WTC11 (cell line): ENCODE data around the gene CA5B. TPM values are rescaled to one million over a fixed set of nuclear protein-coding genes. Genes with fewer than 3 reads are reported as not detected.

Experiments used
- ATAC-seq: fragments of 200-7000 bp; cut with Tn5 transposase; 2 replicates; pipeline ENCODE4 v1.10.0; 2021; ENCODE audit warnings: mild to moderate bottlenecking, moderate library complexity
- CTCF ChIA-PET: fragments of 300-600 bp; sonication (Branson Sonifier 250); formaldehyde crosslinking; loops from one replicate; lab custom pipeline; 2021; ENCODE audit warnings: antibody characterized with exemption; lab: Charles Lee
- POLR2A ChIA-PET: fragments of 350-600 bp; sonication (Branson Sonifier 250); formaldehyde crosslinking; loops from one replicate; lab custom pipeline; 2021; ENCODE audit warnings: antibody characterized with exemption; lab: Charles Lee
- DNase-seq: peaks from one replicate; pipeline ENCODE4 v3.0.0; 2021; ENCODE audit warnings: low spot score
- H3K27ac Mint-ChIP-seq: 2 replicates; pipeline ENCODE4 v1.8.0; 2021; ENCODE audit warnings: mixed read lengths
- H3K27me3 Mint-ChIP-seq: 2 replicates; pipeline ENCODE4 v1.8.0; 2021; ENCODE audit warnings: low read depth, mild to moderate bottlenecking, moderate library complexity, mixed read lengths
- H3K36me3 Mint-ChIP-seq: 2 replicates; pipeline ENCODE4 v1.8.0; 2021; ENCODE audit warnings: mixed read lengths
- H3K4me1 Mint-ChIP-seq: 2 replicates; pipeline ENCODE4 v1.8.0; 2022; ENCODE audit warnings: mixed read lengths
- H3K4me3 Mint-ChIP-seq: 2 replicates; pipeline ENCODE4 v1.8.0; 2021; ENCODE audit warnings: mild to moderate bottlenecking, moderate library complexity, mixed read lengths
- H3K9me3 Mint-ChIP-seq: 2 replicates; pipeline ENCODE4 v1.8.0; 2021; ENCODE audit warnings: mixed read lengths
- ATF1 ChIP-seq: sonication (generic); formaldehyde crosslinking; IDR thresholded peaks from 2 replicates; pipeline ENCODE4 v1.8.1; 2023; ENCODE audit warnings: mild to moderate bottlenecking, moderate library complexity, missing genetic modification reagents
- ATF2 ChIP-seq: sonication (generic); formaldehyde crosslinking; IDR thresholded peaks from 2 replicates; pipeline ENCODE4 v1.8.1; 2022; ENCODE audit warnings: low read depth, missing genetic modification reagents, borderline replicate concordance
- CBFB ChIP-seq: sonication (generic); formaldehyde crosslinking; IDR thresholded peaks from 2 replicates; pipeline ENCODE4 v1.8.1; 2022; ENCODE audit warnings: mild to moderate bottlenecking, low read depth, missing genetic modification reagents
- CTCF ChIP-seq: fragments of 200-600 bp; IDR thresholded peaks from 2 replicates; pipeline ENCODE4 v1.8.0; 2022; ENCODE audit warnings: antibody characterized with exemption
- E2F5 ChIP-seq: sonication (generic); formaldehyde crosslinking; IDR thresholded peaks from 2 replicates; pipeline ENCODE4 v1.8.1; 2022; ENCODE audit warnings: mild to moderate bottlenecking, moderate library complexity, missing genetic modification reagents
- FOXP1 ChIP-seq: sonication (generic); formaldehyde crosslinking; IDR thresholded peaks from 2 replicates; pipeline ENCODE4 v1.8.0; 2022; ENCODE audit warnings: missing genetic modification reagents, mild to moderate bottlenecking, moderate library complexity, borderline replicate concordance
- HMGXB4 ChIP-seq: sonication (generic); formaldehyde crosslinking; IDR thresholded peaks from 2 replicates; pipeline ENCODE4 v1.8.1; 2023; ENCODE audit warnings: mild to moderate bottlenecking, moderate library complexity, missing genetic modification reagents
- JAZF1 ChIP-seq: fragments of 250-450 bp; sonication (Bioruptor Pico); IDR thresholded peaks from 2 replicates; pipeline ENCODE4 v1.9.0; 2021; ENCODE audit warnings: moderate library complexity, mild to moderate bottlenecking, inconsistent platforms
- JUN ChIP-seq: sonication (generic); formaldehyde crosslinking; IDR thresholded peaks from 2 replicates; pipeline ENCODE4 v1.8.0; 2023; ENCODE audit warnings: mild to moderate bottlenecking, missing genetic modification reagents
- KAT7 ChIP-seq: sonication (generic); formaldehyde crosslinking; IDR thresholded peaks from 2 replicates; pipeline ENCODE4 v1.8.1; 2023; ENCODE audit warnings: missing genetic modification reagents, mild to moderate bottlenecking, borderline replicate concordance
- MLX ChIP-seq: sonication (generic); formaldehyde crosslinking; IDR thresholded peaks from 2 replicates; pipeline ENCODE4 v1.8.1; 2023; ENCODE audit warnings: mild to moderate bottlenecking, missing genetic modification reagents, moderate library complexity
- MXD4 ChIP-seq: fragments of 250-450 bp; sonication (Bioruptor Pico); IDR thresholded peaks from 2 replicates; pipeline ENCODE4 v1.8.0; 2021; ENCODE audit warnings: mild to moderate bottlenecking, moderate library complexity, borderline replicate concordance
- NFYB ChIP-seq: sonication (generic); formaldehyde crosslinking; conservative IDR thresholded peaks from 2 replicates; pipeline ENCODE4 v1.8.0; 2022; ENCODE audit warnings: low read depth, missing genetic modification reagents
- PREB ChIP-seq: sonication (generic); formaldehyde crosslinking; IDR thresholded peaks from 2 replicates; pipeline ENCODE4 v1.8.1; 2022; ENCODE audit warnings: mild to moderate bottlenecking, missing genetic modification reagents, moderate library complexity, borderline replicate concordance
- TCF7 ChIP-seq: sonication (generic); formaldehyde crosslinking; IDR thresholded peaks from 2 replicates; pipeline ENCODE4 v1.8.0; 2022; ENCODE audit warnings: mild to moderate bottlenecking, low read depth, missing genetic modification reagents, moderate library complexity
- TEAD1 ChIP-seq: sonication (generic); formaldehyde crosslinking; IDR thresholded peaks from 2 replicates; pipeline ENCODE4 v1.8.0; 2022; ENCODE audit warnings: mild to moderate bottlenecking, missing genetic modification reagents
- USF1 ChIP-seq: sonication (generic); formaldehyde crosslinking; IDR thresholded peaks from 2 replicates; pipeline ENCODE4 v1.8.0; 2022; ENCODE audit warnings: mild to moderate bottlenecking, missing genetic modification reagents
- USF2 ChIP-seq: sonication (generic); formaldehyde crosslinking; IDR thresholded peaks from 2 replicates; pipeline ENCODE4 v1.8.1; 2023; ENCODE audit warnings: mild to moderate bottlenecking, missing genetic modification reagents, moderate library complexity
- ZBTB21 ChIP-seq: sonication (generic); formaldehyde crosslinking; IDR thresholded peaks from 2 replicates; pipeline ENCODE4 v1.8.1; 2023; ENCODE audit warnings: mild to moderate bottlenecking, missing genetic modification reagents, borderline replicate concordance
- ZNF138 ChIP-seq: sonication (generic); formaldehyde crosslinking; conservative IDR thresholded peaks from 2 replicates; pipeline ENCODE4 v1.8.1; 2022; ENCODE audit warnings: mild to moderate bottlenecking, moderate library complexity, missing genetic modification reagents
- ZNF232 ChIP-seq: sonication (generic); formaldehyde crosslinking; IDR thresholded peaks from 2 replicates; pipeline ENCODE4 v1.8.0; 2022; ENCODE audit warnings: mild to moderate bottlenecking, missing genetic modification reagents
- ZNF317 ChIP-seq: sonication (generic); formaldehyde crosslinking; IDR thresholded peaks from 2 replicates; pipeline ENCODE4 v1.8.1; 2023; ENCODE audit warnings: low read depth, mild to moderate bottlenecking, moderate library complexity, missing genetic modification reagents, borderline replicate concordance
- ZNF671 ChIP-seq: fragments of 250-450 bp; sonication (Bioruptor Pico); IDR thresholded peaks from 2 replicates; pipeline ENCODE4 v1.8.0; 2021; ENCODE audit warnings: mild to moderate bottlenecking
- total RNA-seq: library from RNA; stranded (reverse); gene quantifications from 3 replicates; pipeline ENCODE4 v1.2.3, GENCODE V29; 2021

Gene CA5B
- total RNA-seq, 1 experiment from 2014 or later: 9.0 TPM

GRCh38 chrX:15816886-15817285 lies 78.8 kb downstream of the CA5B start (continued):
- no peak for TF ChIP-seq TEAD1 (CRISPR knock-in tag)

GRCh38 chrX:15820106-15821073 lies 82.3 kb downstream of the CA5B start:
- Mint-ChIP-seq H3K27me3 (no peaks in the 10 kb centered on the region), H3K4me3 (no peak overlapping the region), H3K9me3 (no peaks in the 10 kb centered on the region), H3K36me3 (peaks cover 28% of the 10 kb centered on the region), H3K4me1 (peaks cover 21% of the 10 kb centered on the region), H3K27ac (peak overlapping the region; percentile 80)
- POLR2A ChIA-PET: interaction anchor here (0.6 kb wide), 1 partner anchor 1179 kb away, joined by 3 read pairs; no protein-coding TSS in a partner anchor
- no peak for ATAC-seq
- CTCF ChIA-PET: no interaction called here
- DNase-seq: no peak
- TF ChIP-seq JAZF1: no peak
- no peak for TF ChIP-seq ZNF232 (CRISPR knock-in tag)
- TF ChIP-seq JUN (CRISPR knock-in tag): no peak
- TF ChIP-seq MXD4: no peak
- TF ChIP-seq ATF1 (CRISPR knock-in tag): no peak
- no peak for TF ChIP-seq ZNF138
- TF ChIP-seq FOXP1 (CRISPR knock-in tag): no peak
- TF ChIP-seq ATF2 (CRISPR knock-in tag): no peak
- TF ChIP-seq HMGXB4 (CRISPR knock-in tag): no peak
- TF ChIP-seq ZNF317 (CRISPR knock-in tag): no peak
- TF ChIP-seq ZBTB21: no peak

- Mint-ChIP-seq H3K27ac (peak overlapping the region; percentile 61), H3K36me3 (peaks cover 29% of the 10 kb centered on the region), H3K4me3 (no peak overlapping the region)
- TF ChIP-seq KAT7 (CRISPR knock-in tag) (no peak), PREB (no peak), USF2 (no peak), CBFB (CRISPR knock-in tag) (no peak), TCF7 (no peak), USF1 (no peak), MLX (no peak), ZNF671 (CRISPR knock-in tag) (no peak), CTCF (no peak), E2F5 (CRISPR knock-in tag) (no peak), NFYB (CRISPR knock-in tag) (no peak)
Observed at GRCh38 chrX:15822922-15823321, 84.9 kb downstream of the CA5B start.

More at GRCh38 chrX:15822922-15823321, 84.9 kb downstream of the CA5B start:
- ChIA-PET POLR2A (no interaction called here), CTCF (no interaction called here)
- Mint-ChIP-seq H3K9me3 (no peaks in the 10 kb centered on the region), H3K4me1 (peaks cover 8% of the 10 kb centered on the region), H3K27me3 (no peaks in the 10 kb centered on the region)
- ATAC-seq (no peak), DNase-seq (no peak)
